Keratinocyte (primary cell): Measurements from ENCODE around the gene SAMD11. TPM values are rescaled to one million over a fixed set of nuclear protein-coding genes. Genes with fewer than 3 reads are reported as not detected.
A peak's percentile ranks its signal among the peaks of the same experiment; 100 is the strongest.

Experiments used
- DNase-seq: peaks from one replicate; pipeline ENCODE4 v3.0.0-alpha.2; 2011; ENCODE audit warnings: low read depth, missing footprints, low spot score
- FAIRE-seq: peaks from 2 replicates; lab custom pipeline; 2011; peaks lifted over from hg19 to GRCh38; lab: Jason Lieb, UNC
- H2AFZ ChIP-seq: 2 replicates; pipeline ENCODE4 v1.6.0; 2012; ENCODE audit warnings: low read length, control low read depth, inconsistent platforms; ENCODE audit not compliant: control insufficient read depth
- H3K27ac ChIP-seq: 2 replicates; pipeline ENCODE4 v1.5.1; 2011; ENCODE audit warnings: low read length; ENCODE audit not compliant: control insufficient read depth, insufficient read depth
- H3K27me3 ChIP-seq: 3 replicates; pipeline ENCODE4 v1.6.0; 2011; ENCODE audit warnings: low read length; ENCODE audit not compliant: control insufficient read depth, insufficient read depth; ENCODE audit errors: extremely low read depth
- H3K36me3 ChIP-seq, 2 experiments: 2 replicates in 1 of 2; 3 replicates in 1 of 2; pipeline ENCODE4 v1.5.1; 2011; ENCODE audit warnings: low read length in 2 of 2, mild to moderate bottlenecking in 1 of 2; ENCODE audit not compliant: control insufficient read depth in 2 of 2, insufficient read depth in 2 of 2; ENCODE audit errors: extremely low read depth in 1 of 2
- H3K4me1 ChIP-seq: 3 replicates; pipeline ENCODE4 v1.5.1; 2011; ENCODE audit warnings: low read length; ENCODE audit not compliant: control insufficient read depth, insufficient read depth; ENCODE audit errors: extremely low read depth
- H3K4me2 ChIP-seq: 3 replicates; pipeline ENCODE4 v1.6.0; 2011; ENCODE audit warnings: low read depth, low read length; ENCODE audit not compliant: control insufficient read depth, insufficient read depth; ENCODE audit errors: extremely low read depth
- H3K4me3 ChIP-seq, 3 experiments: fragments of 200-600 bp in 1 of 3; sonication (generic) in 1 of 3; 2 replicates in 2 of 3; 3 replicates in 1 of 3; pipeline ENCODE4 v1.5.1; 2011 to 2016; ENCODE audit warnings: low read length in 3 of 3, mild to moderate bottlenecking in 3 of 3, control low read depth in 2 of 3, inconsistent platforms in 1 of 3, low read depth in 1 of 3, mixed read lengths in 1 of 3, mixed run types in 1 of 3, moderate library complexity in 1 of 3; ENCODE audit not compliant: control insufficient read depth in 2 of 3, insufficient read depth in 2 of 3; ENCODE audit errors: extremely low read depth in 1 of 3
- H3K79me2 ChIP-seq: 2 replicates; pipeline ENCODE4 v1.6.0; 2012; ENCODE audit warnings: low read length; ENCODE audit not compliant: control insufficient read depth, insufficient read depth
- H3K9ac ChIP-seq: 3 replicates; pipeline ENCODE4 v1.6.0; 2011; ENCODE audit warnings: low read length; ENCODE audit not compliant: control insufficient read depth, insufficient read depth; ENCODE audit errors: extremely low read depth
- H3K9me1 ChIP-seq: 3 replicates; pipeline ENCODE4 v1.6.0; 2011; ENCODE audit warnings: low read length; ENCODE audit not compliant: control insufficient read depth, insufficient read depth; ENCODE audit errors: extremely low read depth
- H3K9me3 ChIP-seq: 2 replicates; pipeline ENCODE4 v1.5.1; 2012; ENCODE audit warnings: low read depth, low read length; ENCODE audit not compliant: control insufficient read depth
- H4K20me1 ChIP-seq: 3 replicates; pipeline ENCODE4 v1.6.0; 2011; ENCODE audit warnings: low read length; ENCODE audit not compliant: control insufficient read depth, insufficient read depth; ENCODE audit errors: extremely low read depth
- EZH2 ChIP-seq: IDR thresholded peaks from one replicate; pipeline ENCODE4 v1.6.1; 2012; ENCODE audit warnings: inconsistent platforms, mild to moderate bottlenecking, low read length, moderate library complexity
- dilution Hi-C: fragments of 300-500 bp; cut with MboI; formaldehyde crosslinking; loops from one replicate; pipeline ENCODE4 v1.7.0; 2020; ENCODE audit warnings: low sequenced_read_pairs; ENCODE audit not compliant: extremely low pct_ligation_motif_present
- polyA plus RNA-seq, 5 experiments: library from polyadenylated mRNA; depleted of rRNA in 3 of 5; stranded (reverse) in 3 of 5; stranded (forward) in 1 of 5; unstranded in 1 of 5; fragments of >200 nt; gene quantifications; 1 replicate in 1 of 5; 2 replicates in 3 of 5; 3 replicates in 1 of 5; pipeline versions ENCODE4 v1.2.1 to v1.2.3, GENCODE V29; 2011 to 2012; ENCODE audit warnings: missing spikeins in 2 of 5, low read depth in 1 of 5, low replicate concordance in 1 of 5
- TF ChIP-seq, protein P1 (sequence below), 3 experiments: IDR thresholded peaks in 1 of 3; conservative IDR thresholded peaks in 1 of 3; optimal IDR thresholded peaks in 1 of 3; 2 replicates in 2 of 3; 3 replicates in 1 of 3; pipeline versions ENCODE3 to v1.5.1; 2011; ENCODE audit warnings: low read length in 3 of 3, mild to moderate bottlenecking in 3 of 3, moderate library complexity in 2 of 3, control low read depth in 1 of 3, inconsistent platforms in 1 of 3; ENCODE audit not compliant: insufficient read depth in 2 of 3; ENCODE audit errors: extremely low read depth in 1 of 3

SAMD11 gene
- polyA plus RNA-seq, 1 donor (not counting 4 experiments of a cell fraction or from before 2014, with no cell fraction given): not detected

DNA sequence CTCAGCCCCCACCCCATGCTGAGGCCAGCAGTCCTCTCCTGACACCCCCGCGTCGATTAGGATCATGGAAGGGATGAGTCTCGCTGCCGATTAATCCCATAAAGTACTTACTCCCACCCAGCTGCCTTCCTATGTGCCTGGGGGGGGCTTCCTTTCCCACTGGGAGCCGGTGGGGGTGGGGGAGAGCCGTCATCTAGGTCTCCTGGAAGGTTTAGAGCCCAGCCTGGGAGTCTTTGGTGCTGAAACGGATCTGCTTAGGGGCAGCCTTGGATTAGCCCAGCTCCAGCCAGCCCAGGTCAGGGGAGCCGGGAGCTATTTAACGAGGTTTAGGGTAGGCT lies 9.8 kb downstream of the SAMD11 start:
- H3K9me3 ChIP-seq: no peaks in the 10 kb centered on the region
- H3K4me3 ChIP-seq: no peak overlapping the region
- H3K9ac ChIP-seq: no peak overlapping the region
- DNase-seq (no peak), FAIRE-seq (no peak)
- H2AFZ ChIP-seq: no peak overlapping the region
- no peaks in the 10 kb centered on the region for H4K20me1 ChIP-seq
- dilution Hi-C loops: no loop called here
- no peaks in the 10 kb centered on the region for H3K36me3 ChIP-seq
- H3K9me1 ChIP-seq: no peaks in the 10 kb centered on the region
- H3K27ac ChIP-seq: no peak overlapping the region
- H3K79me2 ChIP-seq: no peaks in the 10 kb centered on the region
- H3K4me1 ChIP-seq: no peaks in the 10 kb centered on the region
- TF ChIP-seq, protein P1, sequence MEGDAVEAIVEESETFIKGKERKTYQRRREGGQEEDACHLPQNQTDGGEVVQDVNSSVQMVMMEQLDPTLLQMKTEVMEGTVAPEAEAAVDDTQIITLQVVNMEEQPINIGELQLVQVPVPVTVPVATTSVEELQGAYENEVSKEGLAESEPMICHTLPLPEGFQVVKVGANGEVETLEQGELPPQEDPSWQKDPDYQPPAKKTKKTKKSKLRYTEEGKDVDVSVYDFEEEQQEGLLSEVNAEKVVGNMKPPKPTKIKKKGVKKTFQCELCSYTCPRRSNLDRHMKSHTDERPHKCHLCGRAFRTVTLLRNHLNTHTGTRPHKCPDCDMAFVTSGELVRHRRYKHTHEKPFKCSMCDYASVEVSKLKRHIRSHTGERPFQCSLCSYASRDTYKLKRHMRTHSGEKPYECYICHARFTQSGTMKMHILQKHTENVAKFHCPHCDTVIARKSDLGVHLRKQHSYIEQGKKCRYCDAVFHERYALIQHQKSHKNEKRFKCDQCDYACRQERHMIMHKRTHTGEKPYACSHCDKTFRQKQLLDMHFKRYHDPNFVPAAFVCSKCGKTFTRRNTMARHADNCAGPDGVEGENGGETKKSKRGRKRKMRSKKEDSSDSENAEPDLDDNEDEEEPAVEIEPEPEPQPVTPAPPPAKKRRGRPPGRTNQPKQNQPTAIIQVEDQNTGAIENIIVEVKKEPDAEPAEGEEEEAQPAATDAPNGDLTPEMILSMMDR (optimal IDR thresholded peaks at IDR 0.05 in 1 of 3, IDR thresholded peaks at IDR 0.05 in 1 of 3, conservative IDR thresholded peaks at IDR 0.05 in 1 of 3; ENCODE audit: extremely low read depth in 1 of 3, insufficient read depth in 2 of 3, low read length in 3 of 3): no peak
- TF ChIP-seq EZH2: no peak
- H3K27me3 ChIP-seq: peaks cover 79% of the 10 kb centered on the region
- H3K4me2 ChIP-seq: no peak overlapping the region

DNA sequence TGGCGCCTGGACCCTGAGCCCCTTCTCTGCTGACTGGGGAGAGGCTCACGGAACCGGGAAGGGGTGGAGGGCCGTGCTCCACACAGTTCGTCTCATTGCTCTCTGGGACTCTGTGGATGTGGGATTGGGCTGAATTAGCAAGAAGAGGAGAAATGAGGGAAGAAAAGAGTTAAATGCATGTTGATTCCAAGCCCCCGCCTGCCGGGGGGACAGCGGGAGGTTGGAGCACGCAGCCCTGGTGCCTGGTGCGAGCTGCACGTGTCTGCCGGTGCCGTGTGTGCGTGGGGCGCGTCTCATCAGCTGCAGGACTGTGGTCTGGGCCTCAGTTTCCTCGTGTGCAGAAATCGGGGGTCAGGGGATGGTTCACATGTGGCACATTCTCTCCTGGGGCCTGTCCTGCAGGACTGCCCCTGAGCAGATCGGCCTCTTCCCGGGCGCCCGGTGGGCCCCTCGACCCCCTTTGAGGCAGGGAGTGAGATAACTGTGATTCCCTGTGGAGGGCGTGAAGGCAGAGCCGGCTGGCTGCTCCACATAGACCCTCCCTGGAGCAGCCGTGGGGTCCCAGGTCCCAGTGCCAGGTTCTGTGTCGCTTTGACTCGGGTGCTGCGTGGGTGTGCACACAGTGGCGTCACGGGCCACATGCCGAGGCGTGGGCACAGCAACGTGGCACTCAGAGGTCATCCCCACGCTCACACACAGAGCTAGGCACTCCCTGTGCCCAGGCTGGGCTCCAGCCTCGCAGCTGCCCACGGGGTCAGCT lies 11.4 kb downstream of the SAMD11 start:
- no peak for DNase-seq

More for the DNA sequence above, 11.4 kb downstream of the SAMD11 start:
- Histone ChIP-seq H3K79me2 (no peaks in the 10 kb centered on the region), H3K4me2 (no peak overlapping the region), H3K36me3 (no peaks in the 10 kb centered on the region), H3K4me1 (no peaks in the 10 kb centered on the region), H3K9me1 (no peaks in the 10 kb centered on the region), H3K4me3 (no peak overlapping the region), H3K9me3 (no peaks in the 10 kb centered on the region), H3K27me3 (peaks cover 79% of the 10 kb centered on the region), H4K20me1 (no peaks in the 10 kb centered on the region), H3K9ac (no peak overlapping the region), H2AFZ (no peak overlapping the region), H3K27ac (no peak overlapping the region)
- no peak for FAIRE-seq
- TF ChIP-seq EZH2: peak; percentile 97
- TF ChIP-seq, protein P1 (optimal IDR thresholded peaks at IDR 0.05 in 1 of 3, IDR thresholded peaks at IDR 0.05 in 1 of 3, conservative IDR thresholded peaks at IDR 0.05 in 1 of 3; ENCODE audit: extremely low read depth in 1 of 3, insufficient read depth in 2 of 3, low read length in 3 of 3): no peak
- dilution Hi-C loops: no loop called here
